Measurements from ENCODE around the gene ZNF10. TPM values are rescaled to one million over a fixed set of nuclear protein-coding genes. Genes with fewer than 3 reads are reported as not detected.

Gene ZNF10
- total and polyA plus RNA-seq, 12 donors, result 3.5 to 25.2 (median 10.8) TPM

- TF ChIP-seq POLR2A (IDR thresholded peaks at IDR 0.05), result no peak
- no peak for TF ChIP-seq CTCF (IDR thresholded peaks at IDR 0.05)
- no peaks in the 10 kb centered on the region for H3K4me1 ChIP-seq (replicated peaks in 1 of 2)
- intact Hi-C loops (cut with DNase I), result no loop called here
- DNase-seq, result no peak
- no peak overlapping the region for H3K27ac ChIP-seq
- H3K36me3 ChIP-seq (replicated peaks in 1 of 2), result peaks cover 6 to 11% of the 10 kb centered on the region in 2 donors
- peaks cover 26 to 98% (median 60%) of the 10 kb centered on the region in 3 donors for H3K9me3 ChIP-seq (replicated peaks in 1 of 3)
- WGBS, 4 donors, result 93 to 99% (median 97%) methylated on average over 2 of the region's 2 CpGs
- no peaks in the 10 kb centered on the region for H3K27me3 ChIP-seq
- peak overlapping the region in 1 of 4 donors; percentile 5 for H3K4me3 ChIP-seq
These were observed 76.0 kb downstream of the ZNF10 start for GRCh38 chr12:133206390-133206789.

Other genes with a start within 250 kb of the ZNF10 start
- 10 to 100 TPM; 14.9 to 37.6 (median 26.5) TPM for gene CHFR, start 243.0 kb upstream of the ZNF10 start, total RNA-seq
- 10 to 100 TPM; 17.8 to 54.4 (median 41.8) TPM for gene CHFR, start 243.0 kb upstream of the ZNF10 start, polyA plus RNA-seq
- 10 to 100 TPM in 4 of 9 donors, 1 to 10 TPM in 5; 3.7 to 16.3 (median 9.0) TPM for gene ZNF605, start 174.3 kb upstream of the ZNF10 start, total RNA-seq
- gene ZNF605, start 174.3 kb upstream of the ZNF10 start, polyA plus RNA-seq, result 10 to 100 TPM in 1 of 3 donors, 1 to 10 TPM in 2; 2.7 to 12.8 (median 6.3) TPM
- 10 to 100 TPM in 4 of 9 donors, 1 to 10 TPM in 5; 1.1 to 13.4 (median 9.2) TPM for gene ZNF26, start 144.3 kb upstream of the ZNF10 start, total RNA-seq
- 1 to 10 TPM; 2.9 to 5.0 (median 4.2) TPM for gene ZNF26, start 144.3 kb upstream of the ZNF10 start, polyA plus RNA-seq
- 10 to 100 TPM in 8 of 9 donors, 1 to 10 TPM in 1; 8.0 to 42.3 (median 20.2) TPM for gene ZNF84, start 93.1 kb upstream of the ZNF10 start, total RNA-seq
- 10 to 100 TPM; 14.8 to 22.2 (median 17.0) TPM for gene ZNF84, start 93.1 kb upstream of the ZNF10 start, polyA plus RNA-seq
- 10 to 100 TPM in 7 of 9 donors, 1 to 10 TPM in 2; 6.5 to 24.3 (median 18.0) TPM for gene ZNF140, start 49.7 kb upstream of the ZNF10 start, total RNA-seq
- 10 to 100 TPM; 24.8 to 37.3 (median 26.2) TPM for gene ZNF140, start 49.7 kb upstream of the ZNF10 start, polyA plus RNA-seq
- gene ZNF891, start 353 bp upstream of the ZNF10 start, total RNA-seq, result 1 to 10 TPM in 8 of 9 donors, under 1 TPM in 1; 0.69 to 3.0 (median 1.9) TPM
- gene ZNF891, start 353 bp upstream of the ZNF10 start, polyA plus RNA-seq, result 1 to 10 TPM in 2 of 3 donors, under 1 TPM in 1; 0.51 to 1.8 (median 1.2) TPM
- 10 to 100 TPM in 8 of 9 donors, 1 to 10 TPM in 1; 9.7 to 49.2 (median 23.4) TPM for gene ZNF268, start 50.9 kb downstream of the ZNF10 start, total RNA-seq
- 10 to 100 TPM in 1 of 3 donors, 1 to 10 TPM in 2; 3.9 to 25.8 (median 4.2) TPM for gene ZNF268, start 50.9 kb downstream of the ZNF10 start, polyA plus RNA-seq
- not detected for gene ANHX, start 105.2 kb downstream of the ZNF10 start, total RNA-seq
- not detected for gene ANHX, start 105.2 kb downstream of the ZNF10 start, polyA plus RNA-seq